Loucy (cell line): ENCODE measurements around the gene DCTN2.

ENCODE experiments used
- H2AFZ ChIP-seq: fragments of 200-600 bp; sonication (generic); 2 replicates; pipeline ENCODE4 v1.6.0; 2016; ENCODE audit warnings: antibody characterized with exemption, mild to moderate bottlenecking, low read length, moderate library complexity
- H3F3A ChIP-seq: fragments of 200-600 bp; 2 replicates; pipeline ENCODE4 v1.6.0; 2016; ENCODE audit warnings: antibody characterized with exemption, low read depth, mild to moderate bottlenecking
- H3K27me3 ChIP-seq: fragments of 200-600 bp; sonication (generic); 2 replicates; pipeline ENCODE4 v1.6.1; 2014; ENCODE audit warnings: low read length, mild to moderate bottlenecking; ENCODE audit not compliant: insufficient read depth, poor library complexity, severe bottlenecking
- H3K36me3 ChIP-seq: fragments of 200-600 bp; sonication (generic); 2 replicates; pipeline ENCODE4 v1.6.1; 2016; ENCODE audit warnings: low read length; ENCODE audit not compliant: insufficient read depth
- H3K4me1 ChIP-seq: fragments of 200-600 bp; sonication (generic); 2 replicates; pipeline ENCODE4 v1.5.1; 2014; ENCODE audit warnings: low read length, mild to moderate bottlenecking; ENCODE audit not compliant: insufficient read depth, poor library complexity, severe bottlenecking
- H3K4me2 ChIP-seq: fragments of 200-600 bp; sonication (generic); 2 replicates; pipeline ENCODE4 v1.6.0; 2014; ENCODE audit warnings: antibody characterized with exemption, low read length, low read depth, mild to moderate bottlenecking; ENCODE audit not compliant: poor library complexity, severe bottlenecking
- H3K4me3 ChIP-seq: fragments of 200-600 bp; sonication (generic); 2 replicates; pipeline ENCODE4 v1.5.1; 2014; ENCODE audit warnings: low read length, mild to moderate bottlenecking, mixed read lengths; ENCODE audit not compliant: poor library complexity, severe bottlenecking
- H3K79me2 ChIP-seq: fragments of 200-600 bp; sonication (generic); 2 replicates; pipeline ENCODE4 v1.6.1; 2014; ENCODE audit warnings: low read length; ENCODE audit not compliant: insufficient read depth
- H3K9ac ChIP-seq: fragments of 200-600 bp; sonication (generic); 2 replicates; pipeline ENCODE4 v1.6.0; 2014; ENCODE audit warnings: mild to moderate bottlenecking, low read depth, low read length, moderate library complexity; ENCODE audit not compliant: poor library complexity, severe bottlenecking
- H3K9me2 ChIP-seq: fragments of 200-600 bp; sonication (generic); replicated peaks from 2 replicates; pipeline ENCODE4 v1.6.1; 2016; ENCODE audit warnings: low read depth, low read length, mixed read lengths
- H3K9me3 ChIP-seq: fragments of 200-600 bp; sonication (generic); 2 replicates; pipeline ENCODE4 v1.6.1; 2014; ENCODE audit warnings: mild to moderate bottlenecking, antibody characterized with exemption, low read length, low read depth; ENCODE audit not compliant: insufficient read depth
- H4K20me1 ChIP-seq: fragments of 200-600 bp; sonication (generic); 2 replicates; pipeline ENCODE4 v1.6.0; 2014; ENCODE audit warnings: antibody characterized with exemption, low read length, mild to moderate bottlenecking; ENCODE audit not compliant: insufficient read depth, poor library complexity, severe bottlenecking
- CTCF ChIP-seq: fragments of 200-600 bp; sonication (generic); conservative IDR thresholded peaks from 2 replicates; pipeline ENCODE4 v1.5.1; 2014; ENCODE audit warnings: mild to moderate bottlenecking, antibody characterized with exemption, low read length
- EZH2phosphoT487 ChIP-seq: fragments of 200-600 bp; IDR thresholded peaks from 2 replicates; pipeline ENCODE4 v1.6.1; 2018; ENCODE audit warnings: antibody characterized with exemption, mild to moderate bottlenecking, moderate library complexity, borderline replicate concordance

The DCTN2 gene

GRCh38 chr12:57533108-57533507 is 13.9 kb downstream of the DCTN2 start:
- Histone ChIP-seq H2AFZ (no peak overlapping the region), H3F3A (no peaks in the 10 kb centered on the region; the same call in 1 of the 2 replicates), H3K4me1 (no peaks in the 10 kb centered on the region), H3K27me3 (no peaks in the 10 kb centered on the region), H3K79me2 (no peaks in the 10 kb centered on the region), H3K4me2 (no peak overlapping the region), H3K9me2 (no peaks in the 10 kb centered on the region), H4K20me1 (no peaks in the 10 kb centered on the region), H3K4me3 (no peak overlapping the region), H3K9ac (no peak overlapping the region), H3K9me3 (no peaks in the 10 kb centered on the region), H3K36me3 (peaks cover 59% of the 10 kb centered on the region; the same call in 1 of the 2 replicates)
- TF ChIP-seq EZH2phosphoT487: no peak
- no peak for TF ChIP-seq CTCF

- peaks cover 69% of the 10 kb centered on the region; the same call in 1 of the 2 replicates for H3K36me3 ChIP-seq
- no peaks in the 10 kb centered on the region for H3K9me2 ChIP-seq
- H3K27me3 ChIP-seq: no peaks in the 10 kb centered on the region
- H2AFZ ChIP-seq: no peak overlapping the region
- no peaks in the 10 kb centered on the region; the same call in 1 of the 2 replicates for H3F3A ChIP-seq
- H3K4me3 ChIP-seq: no peak overlapping the region
- H3K79me2 ChIP-seq: peaks cover 7% of the 10 kb centered on the region; the same call in 1 of the 2 replicates
- H3K9me3 ChIP-seq: no peaks in the 10 kb centered on the region
- H3K4me2 ChIP-seq: no peak overlapping the region
- H3K4me1 ChIP-seq: peaks cover 2% of the 10 kb centered on the region
- TF ChIP-seq EZH2phosphoT487 (no peak), CTCF (no peak)
- H4K20me1 ChIP-seq: no peaks in the 10 kb centered on the region
- H3K9ac ChIP-seq: no peak overlapping the region
Measured at GRCh38 chr12:57531836-57532235, 15.2 kb downstream of the DCTN2 start.

- Histone ChIP-seq H3K9me2 (no peaks in the 10 kb centered on the region), H3K79me2 (peaks cover 20% of the 10 kb centered on the region; the same call in 1 of the 2 replicates), H3K36me3 (peaks cover 69% of the 10 kb centered on the region; the same call in 1 of the 2 replicates), H3K9me3 (no peaks in the 10 kb centered on the region), H3K9ac (no peak overlapping the region), H3K4me3 (no peak overlapping the region), H3K4me2 (no peak overlapping the region), H2AFZ (no peak overlapping the region), H3K4me1 (peaks cover 5% of the 10 kb centered on the region), H3F3A (no peaks in the 10 kb centered on the region; the same call in 1 of the 2 replicates), H3K27me3 (no peaks in the 10 kb centered on the region), H4K20me1 (peaks cover 6% of the 10 kb centered on the region)
- TF ChIP-seq EZH2phosphoT487: no peak
- TF ChIP-seq CTCF: no peak
Measured at GRCh38 chr12:57530396-57531142, 16.4 kb downstream of the DCTN2 start.
